ENCODE measurements around the gene CHAMP1. TPM values are rescaled to one million over a fixed set of nuclear protein-coding genes. Genes with fewer than 3 reads are reported as not detected.

CHAMP1 gene
- total RNA-seq, 4 donors from 2014 or later: 15.6 to 32.1 (median 18.0) TPM

- Histone ChIP-seq H3K4me3 (replicated peaks in 1 of 3) (no peak overlapping the region), H3K36me3 (peaks cover 25 to 30% of the 10 kb centered on the region in 2 donors), H3K9me3 (no peaks in the 10 kb centered on the region), H3K27ac (no peak overlapping the region), H3K4me1 (no peaks in the 10 kb centered on the region), H3K27me3 (no peaks in the 10 kb centered on the region)
- no peak for DNase-seq
- 98 to 99% methylated on average over 2 of the region's 2 CpGs for WGBS, 2 donors
- intact Hi-C loops (cut with DNase I): no loop called here
- no peak for TF ChIP-seq POLR2A (IDR thresholded peaks at IDR 0.05)
- TF ChIP-seq CTCF (IDR thresholded peaks at IDR 0.05): no peak
Measured at GRCh38 chr13:114323349-114323748, 9.0 kb downstream of the CHAMP1 start.

GRCh38 chr13:114324334-114324733, 10.0 kb downstream of the CHAMP1 start:
- 93 to 98% methylated on average over 3 to 4 of the region's 4 CpGs for WGBS, 2 donors
- Histone ChIP-seq H3K4me3 (replicated peaks in 1 of 3) (no peak overlapping the region), H3K36me3 (peaks cover 25 to 33% of the 10 kb centered on the region in 2 donors), H3K27ac (no peak overlapping the region), H3K27me3 (no peaks in the 10 kb centered on the region), H3K9me3 (no peaks in the 10 kb centered on the region), H3K4me1 (no peaks in the 10 kb centered on the region)
- TF ChIP-seq CTCF (IDR thresholded peaks at IDR 0.05) (no peak), POLR2A (IDR thresholded peaks at IDR 0.05) (no peak)
- intact Hi-C loops (cut with DNase I): no loop called here
- DNase-seq: no peak

- no peak for TF ChIP-seq CTCF (IDR thresholded peaks at IDR 0.05)
- TF ChIP-seq POLR2A (IDR thresholded peaks at IDR 0.05): no peak
- H3K4me3 ChIP-seq (replicated peaks in 1 of 3): no peak overlapping the region
- peaks cover 25 to 33% of the 10 kb centered on the region in 2 donors for H3K36me3 ChIP-seq
- no peaks in the 10 kb centered on the region for H3K9me3 ChIP-seq
- 92 to 95% methylated on average over 3 of the region's 3 CpGs for WGBS, 2 donors
- no peak overlapping the region for H3K27ac ChIP-seq
- intact Hi-C loops (cut with DNase I): no loop called here
- no peaks in the 10 kb centered on the region for H3K27me3 ChIP-seq
- H3K4me1 ChIP-seq: no peaks in the 10 kb centered on the region
- DNase-seq: no peak
Measured at GRCh38 chr13:114325729-114326128, 11.4 kb downstream of the CHAMP1 start.

- Histone ChIP-seq H3K9me3 (no peaks in the 10 kb centered on the region), H3K4me3 (replicated peaks in 1 of 3) (no peak overlapping the region), H3K4me1 (no peaks in the 10 kb centered on the region), H3K27me3 (no peaks in the 10 kb centered on the region), H3K36me3 (peaks cover 20 to 23% of the 10 kb centered on the region in 2 donors), H3K27ac (no peak overlapping the region)
- intact Hi-C loops (cut with DNase I): no loop called here
- DNase-seq: no peak
- no peak for TF ChIP-seq CTCF (IDR thresholded peaks at IDR 0.05)
- no peak for TF ChIP-seq POLR2A (IDR thresholded peaks at IDR 0.05)
- 83 to 92% methylated on average over 6 of the region's 6 CpGs for WGBS, 2 donors
Measured at GRCh38 chr13:114328034-114328433, 13.7 kb downstream of the CHAMP1 start.

- intact Hi-C loops (cut with DNase I): no loop called here
- H3K27ac ChIP-seq: no peak overlapping the region
- DNase-seq: no peak
- no peaks in the 10 kb centered on the region for H3K9me3 ChIP-seq
- 100% methylated on average over 1 of the region's 1 CpG for WGBS, 2 donors
- H3K27me3 ChIP-seq: no peaks in the 10 kb centered on the region
- no peak overlapping the region for H3K4me3 ChIP-seq (replicated peaks in 1 of 3)
- H3K36me3 ChIP-seq: peaks cover 14 to 17% of the 10 kb centered on the region in 2 donors
- H3K4me1 ChIP-seq: no peaks in the 10 kb centered on the region
- TF ChIP-seq POLR2A (IDR thresholded peaks at IDR 0.05) (no peak), CTCF (IDR thresholded peaks at IDR 0.05) (no peak)
Measured at GRCh38 chr13:114328595-114328994, 14.3 kb downstream of the CHAMP1 start.
